ENCODE results near the gene LDLRAD2.

GRCh38 chr1:21775985-21776562 is 36.0 kb upstream of the LDLRAD2 start:
- TF ChIP-seq POLR2A (conservative IDR thresholded peaks at IDR 0.05) = no peak
- no peak for TF ChIP-seq HDAC2 (IDR thresholded peaks at IDR 0.05)
- no peak for TF ChIP-seq TEAD4 (IDR thresholded peaks at IDR 0.05; ENCODE audit: low read length)
- TF ChIP-seq TEAD4 (CRISPR knock-in tag; IDR thresholded peaks at IDR 0.05; ENCODE audit: borderline replicate concordance) = no peak
- TF ChIP-seq NFYB (IDR thresholded peaks at IDR 0.05; ENCODE audit: extremely low read depth, insufficient read length) = no peak

Measured in K562 (cell line).